Uterus (tissue), 4 donors: ENCODE data around the gene CENPC. TPM values are rescaled to one million over a fixed set of nuclear protein-coding genes. Genes with fewer than 3 reads are reported as not detected.
"Not testable (repeated sequence)": the region's sequence is repeated elsewhere in the genome, so short reads cannot be mapped to it uniquely, and the experiment has no call there.

ENCODE experiments used
- DNase-seq, 2 donors: peaks; one replicate each; pipeline ENCODE4 v3.0.0-alpha.2; 2019 to 2020
- H3K27ac ChIP-seq, 2 donors: fragments of 200-600 bp; sonication (generic); 1 replicate in 1 of 2; 2 replicates in 1 of 2; pipeline ENCODE4 v1.5.1; 2016 to 2018
- H3K27me3 ChIP-seq, 2 donors: fragments of 200-600 bp; sonication (generic); one replicate each; pipeline ENCODE4 v1.5.1; 2018 to 2019; ENCODE audit warnings: control low read depth in 1 of 2
- H3K36me3 ChIP-seq, 2 donors: fragments of 200-600 bp; sonication (generic); one replicate each; pipeline ENCODE4 v1.5.1; 2019; ENCODE audit warnings: control low read depth in 1 of 2
- H3K4me1 ChIP-seq, 2 donors: fragments of 200-600 bp; sonication (generic); one replicate each; pipeline ENCODE4 v1.5.1; 2018 to 2019; ENCODE audit warnings: control low read depth in 1 of 2
- H3K4me3 ChIP-seq, 2 donors: fragments of 200-600 bp; sonication (generic); 1 replicate in 1 of 2; 2 replicates in 1 of 2; pipeline ENCODE4 v1.5.1; 2018 to 2019; ENCODE audit warnings: mild to moderate bottlenecking in 1 of 2
- H3K9me3 ChIP-seq, 2 donors: fragments of 200-600 bp; sonication (generic); one replicate each; pipeline ENCODE4 v1.5.1; 2019; ENCODE audit warnings: control low read depth in 1 of 2
- CTCF ChIP-seq, 4 experiments: fragments of 200-600 bp in 2 of 4; fragments of 450-650 bp in 2 of 4; sonication (generic) in 2 of 4; IDR thresholded peaks; one replicate each; pipeline ENCODE4 v1.5.1; 2016 to 2019; ENCODE audit warnings: antibody characterized with exemption in 4 of 4, mild to moderate bottlenecking in 2 of 4, moderate library complexity in 1 of 4
- POLR2A ChIP-seq, 2 donors: fragments of 450-650 bp; IDR thresholded peaks; one replicate each; pipeline ENCODE4 v1.6.1; 2016; ENCODE audit warnings: antibody characterized with exemption in 2 of 2, mild to moderate bottlenecking in 1 of 2, moderate library complexity in 1 of 2
- intact Hi-C: fragments of 100-400 bp; cut with DNase I; formaldehyde crosslinking; loops from one replicate; pipeline ENCODE4 v1.15.1; 2023; ENCODE audit warnings: low total_unique reads
- total RNA-seq, 4 donors: library from RNA; depleted of rRNA in 3 of 4; stranded (reverse); fragments of >200 nt in 3 of 4; gene quantifications; one replicate each; pipeline versions ENCODE4 v1.1.0 to v1.2.4, GENCODE V29; 2014 to 2023
- donor health status: DM: yes; HTN: yes; CAD: no.

Gene CENPC
- total RNA-seq, 4 donors from 2014 or later: 10.8 to 63.0 (median 29.1) TPM

GRCh38 chr4:67565284-67565683, 20.0 kb upstream of the CENPC start:
- Histone ChIP-seq H3K27ac (no peak overlapping the region), H3K9me3 (no peaks in the 10 kb centered on the region), H3K36me3 (no peaks in the 10 kb centered on the region), H3K4me1 (no peaks in the 10 kb centered on the region), H3K4me3 (no peak overlapping the region), H3K27me3 (no peaks in the 10 kb centered on the region)
- DNase-seq: no peak
- intact Hi-C loops: no loop called here
- TF ChIP-seq POLR2A (IDR thresholded peaks at IDR 0.05): no peak
- TF ChIP-seq CTCF (IDR thresholded peaks at IDR 0.05): no peak

GRCh38 chr4:67558493-67558892, 13.2 kb upstream of the CENPC start, which contains the start of gene STAP1:
Gene STAP1 (plus strand): TSS chr4:67558727. CDS start chr4:67558810, 83 bp downstream.
- no peak within 1 kb of the TSS for H3K27ac ChIP-seq
- intact Hi-C loops: no loop called here
- no peak for DNase-seq
- H3K4me3 ChIP-seq: no peak within 1 kb of the TSS
- H3K36me3 ChIP-seq: no peaks in the 10 kb centered on the region
- TF ChIP-seq POLR2A (IDR thresholded peaks at IDR 0.05) (no peak), CTCF (IDR thresholded peaks at IDR 0.05) (no peak)
- no peaks in the 10 kb centered on the region for H3K4me1 ChIP-seq
- H3K27me3 ChIP-seq: no peaks in the 10 kb centered on the region
- no peaks in the 10 kb centered on the region for H3K9me3 ChIP-seq

- Histone ChIP-seq H3K9me3 (no peaks in the 10 kb centered on the region), H3K4me3 (no peak overlapping the region), H3K36me3 (no peaks in the 10 kb centered on the region), H3K27ac (no peak overlapping the region), H3K27me3 (no peaks in the 10 kb centered on the region), H3K4me1 (no peaks in the 10 kb centered on the region)
- no peak for DNase-seq
- TF ChIP-seq CTCF (IDR thresholded peaks at IDR 0.05) (no peak), POLR2A (IDR thresholded peaks at IDR 0.05) (no peak)
- intact Hi-C loops: no loop called here
These were observed 11.1 kb upstream of the CENPC start for GRCh38 chr4:67556436-67556835.

- intact Hi-C loops: no loop called here
- DNase-seq: no peak
- H3K27ac ChIP-seq: no peak overlapping the region
- H3K9me3 ChIP-seq: no peaks in the 10 kb centered on the region
- TF ChIP-seq CTCF (IDR thresholded peaks at IDR 0.05): no peak
- no peak for TF ChIP-seq POLR2A (IDR thresholded peaks at IDR 0.05)
- no peaks in the 10 kb centered on the region for H3K27me3 ChIP-seq
- no peaks in the 10 kb centered on the region for H3K4me1 ChIP-seq
- H3K36me3 ChIP-seq: no peaks in the 10 kb centered on the region
- no peak overlapping the region for H3K4me3 ChIP-seq
These were observed 10.1 kb upstream of the CENPC start for GRCh38 chr4:67555447-67555846.

GRCh38 chr4:67554096-67554495, 8.8 kb upstream of the CENPC start:
- DNase-seq: no peak
- no peak for TF ChIP-seq POLR2A (IDR thresholded peaks at IDR 0.05)
- TF ChIP-seq CTCF (IDR thresholded peaks at IDR 0.05): no peak
- no peak overlapping the region for H3K4me3 ChIP-seq
- no peaks in the 10 kb centered on the region for H3K9me3 ChIP-seq
- intact Hi-C loops: no loop called here
- H3K4me1 ChIP-seq: no peaks in the 10 kb centered on the region
- H3K36me3 ChIP-seq: no peaks in the 10 kb centered on the region
- no peak overlapping the region for H3K27ac ChIP-seq
- H3K27me3 ChIP-seq: no peaks in the 10 kb centered on the region

- H3K36me3 ChIP-seq, H3K4me3 ChIP-seq, H3K9me3 ChIP-seq, intact Hi-C loops, DNase-seq, H3K4me1 ChIP-seq, H3K27me3 ChIP-seq, H3K27ac ChIP-seq: not testable (repeated sequence)
These were observed 7.0 kb upstream of the CENPC start for GRCh38 chr4:67552146-67552792.
